ENCODE results near the gene IFNL4. TPM values are rescaled to one million over a fixed set of nuclear protein-coding genes. Genes with fewer than 3 reads are reported as not detected.

IFNL4 gene
- total RNA-seq, 1 experiment from 2014 or later, result not detected

- H2BK12ac ChIP-seq (ENCODE audit: insufficient read length, low read depth, low read length), result no peak overlapping the region
- no peak overlapping the region for H3K27ac ChIP-seq (ENCODE audit: insufficient read length, low read depth, low read length)
- H3K27me3 ChIP-seq (ENCODE audit: insufficient read depth, low read length), result no peaks in the 10 kb centered on the region
- H4K91ac ChIP-seq (ENCODE audit: insufficient read length, low read depth, low read length), result no peak overlapping the region
- H3T11ph ChIP-seq (ENCODE audit: low read length), result no peak overlapping the region
- H4K8ac ChIP-seq (replicated peaks; ENCODE audit: insufficient read length, low read depth, low read length), result no peak overlapping the region
- no peak overlapping the region for H3K23ac ChIP-seq (ENCODE audit: insufficient read length, low read depth, low read length)
- H3K18ac ChIP-seq (ENCODE audit: insufficient read length, low read depth, low read length), result no peak overlapping the region
- WGBS (ENCODE audit: extremely low coverage, insufficient read length, low lambda C conversion rate), result no CpG with 5 or more reads among the region's 1 CpG
- Mint-ChIP-seq H3K27ac (no peak overlapping the region), H3K36me3 (ENCODE audit: insufficient read depth in 1 of 3, low read depth in 3 of 3) (no peaks in the 10 kb centered on the region), H3K9me3 (peaks cover 0 to 8% of the 10 kb centered on the region in 2 experiments; a peak in 4 of 5 replicates), H3K4me1 (peaks cover 0 to 4% of the 10 kb centered on the region in 2 experiments; a peak in 2 of 4 replicates), H3K27me3 (ENCODE audit: low read depth) (peaks cover 78% of the 10 kb centered on the region), H3K4me3 (no peak overlapping the region)
- no peak for TF ChIP-seq CTCF (conservative IDR thresholded peaks at IDR 0.05)
- H2BK15ac ChIP-seq (ENCODE audit: low read depth, low read length), result no peak overlapping the region
- H2AFZ ChIP-seq (ENCODE audit: low read length), result no peak overlapping the region
- DNase-seq, result no peak
- no peaks in the 10 kb centered on the region for H3K9me3 ChIP-seq (ENCODE audit: control insufficient read depth, low read depth, low read length)
- H3K14ac ChIP-seq (ENCODE audit: insufficient read depth, low read length), result no peak overlapping the region
- H3K4me1 ChIP-seq (ENCODE audit: insufficient read depth, low read length), result no peaks in the 10 kb centered on the region
- no peak overlapping the region for H2BK120ac ChIP-seq (ENCODE audit: low read depth, low read length, poor library complexity, severe bottlenecking)
- H4K20me1 ChIP-seq (ENCODE audit: control insufficient read depth, insufficient read depth, insufficient read length), result no peaks in the 10 kb centered on the region
- no peak overlapping the region for H3K4ac ChIP-seq (ENCODE audit: low read depth, low read length)
- H4K5ac ChIP-seq (ENCODE audit: insufficient read length, low read depth, low read length), result no peak overlapping the region
- H2BK5ac ChIP-seq (ENCODE audit: insufficient read length, low read length), result no peak overlapping the region
- H3K56ac ChIP-seq (ENCODE audit: insufficient read length, low read depth, low read length), result no peak overlapping the region
- no peaks in the 10 kb centered on the region for H3K23me2 ChIP-seq (ENCODE audit: insufficient read length, low read depth, low read length, poor library complexity, severe bottlenecking)
- H2AK5ac ChIP-seq (ENCODE audit: insufficient read length, low read length), result no peak overlapping the region
- H3K9ac ChIP-seq (ENCODE audit: extremely low read depth, insufficient read length, low read length), result no peak overlapping the region
- H3K79me1 ChIP-seq (ENCODE audit: insufficient read depth, low read depth, low read length, poor library complexity, severe bottlenecking), result no peaks in the 10 kb centered on the region
- no peak overlapping the region for H3K4me2 ChIP-seq (ENCODE audit: insufficient read depth, insufficient read length, low read length)
- H3K79me2 ChIP-seq (ENCODE audit: insufficient read depth, low read length), result no peaks in the 10 kb centered on the region
- no peak overlapping the region for H2BK20ac ChIP-seq (ENCODE audit: low read depth, low read length, poor library complexity, severe bottlenecking)
These were observed 33.4 kb upstream of the IFNL4 start for GRCh38 chr19:39282021-39282420.
